Measurements from ENCODE around the gene TCF12.

DNA sequence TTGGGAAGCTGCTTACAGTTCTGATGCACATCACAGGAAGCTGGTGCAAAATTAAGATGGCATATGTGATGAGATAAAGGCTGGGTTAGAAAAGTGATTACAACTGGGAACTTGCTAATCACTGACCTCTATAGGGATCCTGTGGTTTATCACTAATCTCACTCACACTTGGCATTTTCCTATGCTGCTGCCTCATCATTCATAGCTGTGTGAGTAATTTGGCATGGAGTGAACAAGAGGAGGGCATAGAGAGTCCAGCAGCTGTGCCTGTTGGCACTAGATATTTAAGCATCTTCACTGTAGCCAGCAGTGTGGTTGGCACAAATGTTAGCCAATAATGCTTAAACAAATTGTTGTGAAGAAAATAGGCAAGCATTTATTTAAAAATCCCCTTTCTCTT, 240.1 kb downstream of the TCF12 start:
- no peak for TF ChIP-seq YY1 (IDR thresholded peaks at IDR 0.05; ENCODE audit: insufficient read depth, insufficient read length)
- TF ChIP-seq SUZ12 (IDR thresholded peaks at IDR 0.05; ENCODE audit: extremely low read depth, insufficient read depth, insufficient read length): no peak
